ENCODE measurements around the gene ZFR2.
"Not testable (repeated sequence)": the region's sequence is repeated elsewhere in the genome, so short reads cannot be mapped to it uniquely, and the experiment has no call there.

ZFR2 gene

GRCh38 chr19:3868770-3869456 is at the start of gene ZFR2:
Gene ZFR2 (minus strand): TSS chr19:3869038. CDS start chr19:3869017, 21 bp downstream.
- DNase-seq = no peak

GRCh38 chr19:3916033-3916432 is 47.2 kb upstream of the ZFR2 start:
- no peak for DNase-seq

DNA sequence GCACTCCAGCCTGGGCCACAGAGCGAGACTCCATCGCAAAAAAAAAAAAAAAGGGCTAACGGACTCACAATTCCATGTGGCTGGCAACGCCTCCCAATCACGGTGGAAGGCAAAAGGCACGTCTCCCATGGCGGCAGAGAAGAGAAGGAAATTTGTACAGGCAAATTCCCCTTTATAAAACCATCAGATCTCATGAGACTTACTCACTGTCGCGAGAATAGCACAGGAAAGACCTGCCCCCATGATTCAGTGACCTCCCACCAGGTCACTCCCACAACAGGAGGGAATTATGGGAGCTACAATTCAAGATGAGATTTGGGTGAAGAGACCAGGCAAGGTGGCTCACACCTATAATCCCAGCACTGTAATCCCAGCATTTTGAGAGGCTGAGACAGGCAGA is 45.4 kb upstream of the ZFR2 start:
- DNase-seq = no peak

DNA sequence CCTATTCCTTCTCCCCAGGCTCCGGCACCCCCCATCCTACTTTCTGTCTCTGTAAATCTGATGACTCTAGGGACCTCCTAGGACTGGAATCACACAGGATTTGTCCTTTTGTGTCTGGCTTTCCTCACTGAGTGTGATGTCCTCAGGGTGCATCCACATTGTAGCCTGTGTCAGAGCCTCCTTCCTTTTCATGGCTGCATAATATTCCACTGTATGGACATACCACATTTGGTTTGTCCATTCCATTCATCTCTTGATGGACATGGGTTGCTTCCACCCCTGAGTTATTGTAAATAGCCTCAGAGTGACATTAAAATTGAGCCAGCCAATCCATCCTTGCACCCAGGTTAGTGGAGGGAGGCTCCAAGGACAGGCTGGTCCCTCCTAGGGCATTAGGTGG is 41.3 kb upstream of the ZFR2 start:
- no peak for DNase-seq

DNA sequence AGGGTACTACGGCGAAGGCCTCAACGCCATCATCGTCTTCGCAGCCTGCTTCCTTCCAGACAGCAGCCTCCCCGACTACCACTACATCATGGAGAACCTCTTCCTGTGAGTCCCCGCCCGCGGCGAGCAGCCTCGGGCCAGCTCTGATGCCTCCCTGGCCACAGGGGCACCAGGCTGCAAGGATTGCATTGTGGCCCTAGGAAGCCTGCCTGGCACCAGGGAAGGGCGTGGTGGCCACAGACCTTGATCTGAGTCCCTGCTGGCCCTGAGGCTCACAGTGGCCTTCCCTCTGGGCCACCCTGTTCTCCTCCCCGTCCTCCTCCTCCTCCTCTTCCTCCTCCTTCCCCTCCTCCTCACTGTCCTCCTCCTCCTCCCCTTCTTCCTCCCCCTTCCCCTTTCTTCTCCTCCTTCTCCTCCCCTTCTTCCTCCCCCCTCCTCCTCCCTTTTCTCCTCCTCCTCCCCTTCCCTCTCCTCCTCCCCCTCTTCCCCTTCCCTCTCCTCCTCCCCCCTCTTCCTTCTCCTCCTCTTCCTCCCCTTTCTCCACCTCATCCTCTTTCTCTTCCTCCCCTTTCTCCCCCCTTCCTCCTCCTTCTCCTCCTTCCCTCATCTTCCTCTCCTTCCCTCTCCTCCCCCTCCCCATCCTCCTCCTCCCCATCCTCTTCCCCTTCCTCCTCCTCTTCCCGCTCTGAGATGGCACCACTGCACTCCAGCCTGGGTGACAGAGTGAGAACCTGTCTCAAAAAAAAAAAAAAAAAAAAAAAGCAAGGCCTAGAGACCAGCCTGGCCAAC is 39.6 kb upstream of the ZFR2 start:
- DNase-seq = no peak

DNA sequence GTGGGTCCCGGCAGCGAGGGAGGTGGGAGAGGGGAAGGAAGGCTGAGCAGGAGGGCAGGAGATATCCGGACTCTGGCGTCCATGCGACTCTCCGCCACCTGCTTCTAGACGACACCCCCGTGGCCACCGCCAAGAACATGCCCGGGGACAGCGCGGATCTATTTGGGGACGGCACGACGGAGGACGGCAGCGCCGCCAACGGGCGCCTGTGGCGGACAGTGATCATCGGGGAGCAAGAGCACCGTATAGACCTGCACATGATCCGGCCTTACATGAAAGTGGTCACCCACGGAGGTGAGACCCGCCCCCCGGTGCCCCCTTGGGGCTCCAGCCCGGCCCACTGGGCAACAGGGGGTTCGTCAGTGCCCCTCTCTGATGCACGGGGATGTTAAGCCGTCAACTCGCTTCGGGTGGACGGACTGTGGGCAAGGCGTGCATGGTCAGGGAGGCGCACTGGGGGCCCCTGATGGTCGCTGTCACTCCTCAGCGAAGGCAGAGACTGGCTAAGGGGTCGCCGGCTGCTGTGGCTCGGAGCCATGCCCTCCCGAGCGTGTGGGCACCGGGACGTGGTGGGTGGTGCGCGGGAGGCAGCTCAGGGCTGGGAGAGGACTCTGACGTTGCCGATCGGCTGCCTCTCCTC is 38.9 kb upstream of the ZFR2 start:
- DNase-seq = no peak

- DNase-seq = no peak
Observed at GRCh38 chr19:3904233-3904632, 35.4 kb upstream of the ZFR2 start.

GRCh38 chr19:3902317-3902973 is 33.6 kb upstream of the ZFR2 start:
- no peak for DNase-seq

DNA sequence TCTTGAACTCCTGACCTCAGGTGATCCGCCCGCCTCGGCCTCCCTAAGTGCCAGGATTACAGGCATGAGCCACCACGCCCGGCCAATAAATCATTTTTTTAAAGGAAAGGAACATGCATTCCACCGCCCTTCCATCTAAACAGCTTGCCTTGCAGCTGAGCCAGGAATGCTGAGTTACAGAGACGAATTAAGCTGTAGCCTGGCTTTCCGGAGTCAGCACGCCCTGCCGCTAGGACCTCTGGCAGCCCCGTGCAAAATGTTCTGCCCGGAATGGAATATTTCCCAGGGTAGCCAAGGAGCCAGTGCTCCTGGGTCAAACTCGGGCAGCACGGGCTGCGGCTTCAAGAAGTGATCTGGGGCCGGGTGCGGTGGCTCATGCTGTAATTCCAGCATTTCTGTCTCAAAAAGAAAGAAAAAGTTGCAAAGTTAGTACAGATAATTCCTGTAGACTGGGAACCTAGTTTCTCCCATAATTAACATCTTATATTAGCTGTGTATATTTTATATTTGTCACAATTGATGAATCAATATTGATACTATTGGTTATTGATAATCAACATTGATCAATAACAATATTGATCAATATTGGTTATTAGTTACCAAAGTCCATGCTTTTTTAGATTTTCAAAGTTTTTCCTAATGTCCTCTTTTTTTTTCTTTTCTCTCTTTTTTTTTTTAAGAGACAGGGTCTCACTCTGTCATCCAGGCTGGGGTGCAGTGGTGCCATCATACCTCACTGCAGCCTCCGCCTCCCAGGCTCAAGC is 30.9 kb upstream of the ZFR2 start:
- no peak for DNase-seq

DNA sequence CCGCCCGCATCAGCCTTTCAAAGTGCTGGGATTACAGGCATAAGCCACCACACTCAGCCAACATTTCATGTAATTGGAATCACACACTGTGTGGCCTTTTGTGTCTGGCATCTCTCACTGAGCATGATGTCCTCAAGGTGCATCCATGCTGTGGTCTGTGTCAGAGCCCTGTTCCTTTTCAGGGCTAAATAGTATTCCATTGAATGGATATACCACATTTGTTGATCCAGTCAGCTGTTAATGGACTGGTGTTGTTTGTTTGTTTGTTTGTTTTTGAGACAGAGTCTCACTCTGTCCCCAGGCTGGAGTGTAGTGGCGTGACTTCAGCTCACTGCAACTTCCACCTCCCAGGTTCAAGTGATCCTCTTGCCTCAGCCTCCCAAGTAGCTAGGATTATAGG is 29.6 kb upstream of the ZFR2 start:
- no peak for DNase-seq

GRCh38 chr19:3897936-3898335 is 29.1 kb upstream of the ZFR2 start:
- DNase-seq = no peak

DNA sequence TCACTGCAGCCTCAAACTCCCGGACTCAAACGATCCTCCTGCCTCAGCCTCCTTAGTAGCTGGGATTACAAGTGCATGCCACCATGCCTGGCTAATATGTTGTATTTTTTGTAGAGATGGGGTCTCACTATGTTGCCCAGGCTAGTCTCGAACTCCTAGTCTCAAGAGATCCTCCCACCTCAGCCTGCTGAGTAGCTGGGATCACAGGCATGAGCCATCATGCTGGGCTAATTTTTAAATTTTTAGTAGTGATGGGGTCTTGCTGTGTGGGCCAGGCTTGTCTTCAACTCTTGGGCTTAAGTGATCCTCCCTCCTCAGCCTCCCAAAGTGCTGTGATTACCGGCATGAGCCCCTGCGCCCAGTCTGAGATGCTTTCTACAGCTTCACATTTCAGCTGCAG is 26.9 kb upstream of the ZFR2 start:
- no peak for DNase-seq

GRCh38 chr19:3894959-3895358 is 26.1 kb upstream of the ZFR2 start:
- not testable (repeated sequence) for DNase-seq

DNA sequence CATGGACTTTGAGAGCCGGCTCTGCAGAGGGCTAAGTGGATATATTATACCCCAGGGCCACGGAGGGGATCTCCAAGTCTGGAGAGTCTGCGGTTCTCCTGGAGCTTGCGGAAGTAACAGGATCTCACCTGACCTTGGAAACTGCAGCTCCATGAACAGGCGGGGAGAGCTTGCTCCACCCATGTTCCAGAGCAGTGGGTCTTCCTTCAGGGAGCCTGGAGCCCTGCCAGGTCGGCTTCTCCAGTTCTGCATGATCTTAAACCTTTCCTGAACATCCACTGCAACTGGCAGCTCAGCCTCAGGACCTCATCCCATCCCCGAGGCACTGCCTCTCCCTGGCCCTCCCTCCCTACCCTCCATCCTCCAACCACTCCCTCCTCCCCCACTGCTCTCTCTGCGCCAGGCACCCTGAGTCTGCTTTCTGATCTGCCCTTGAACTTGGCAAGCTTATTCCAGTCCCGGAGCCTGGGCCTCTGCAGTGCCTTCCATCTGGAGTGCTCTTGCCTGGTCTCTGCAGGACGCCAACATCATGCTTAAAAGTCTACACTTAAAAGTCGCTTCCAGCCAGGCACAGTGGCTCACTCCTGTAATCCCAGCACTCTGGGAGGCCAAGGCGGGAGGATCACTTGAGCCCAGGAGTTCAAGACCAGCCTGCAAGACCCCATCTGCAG is 24.8 kb upstream of the ZFR2 start:
- no peak for DNase-seq

GRCh38 chr19:3890591-3890990 is 21.8 kb upstream of the ZFR2 start:
- DNase-seq = no peak

- no peak for DNase-seq
Observed at GRCh38 chr19:3882041-3882384, 13.2 kb upstream of the ZFR2 start.

DNA sequence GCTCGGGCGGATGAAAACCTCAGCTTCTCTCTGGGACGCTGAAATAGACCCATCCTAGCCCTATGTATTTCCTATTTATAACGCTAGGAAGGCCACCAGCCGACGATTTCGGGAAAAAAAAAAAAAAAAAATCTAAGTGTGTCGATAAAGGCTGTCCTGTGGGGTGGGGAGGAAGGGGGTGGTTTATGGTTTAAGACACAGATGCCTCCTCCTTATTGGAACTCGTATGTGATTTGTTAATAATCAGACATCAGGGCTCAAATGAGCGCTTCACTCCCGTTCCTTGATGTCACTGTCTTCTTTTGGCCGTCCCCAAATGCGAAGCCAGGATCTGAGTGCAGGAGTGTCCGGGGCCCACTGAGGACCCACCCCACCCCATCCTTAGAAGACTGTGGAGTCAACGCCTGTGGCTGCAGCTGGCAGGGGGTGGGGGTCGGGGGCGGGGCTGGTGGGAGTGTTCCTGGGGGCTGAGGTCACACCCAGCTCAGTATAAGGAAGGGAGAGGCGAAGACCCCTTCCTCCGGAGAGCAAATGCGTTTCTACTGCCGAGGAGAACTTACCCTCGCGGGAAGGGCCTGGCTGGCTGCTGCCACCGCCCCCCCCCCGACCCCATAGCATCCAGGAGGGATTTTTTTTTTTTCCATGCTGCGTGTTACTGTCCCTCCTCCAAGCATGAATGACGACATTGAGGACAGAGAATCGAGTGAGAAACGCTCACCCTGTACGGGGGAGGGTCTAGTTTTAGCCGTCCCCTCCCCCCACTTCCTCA is 12.6 kb upstream of the ZFR2 start:
- no peak for DNase-seq

GRCh38 chr19:3880471-3881271 is 11.8 kb upstream of the ZFR2 start, which contains the start of gene ATCAY:
Gene ATCAY (plus strand): TSS chr19:3880685. CDS start chr19:3885768, 5,083 bp downstream.
- DNase-seq = no peak

DNA sequence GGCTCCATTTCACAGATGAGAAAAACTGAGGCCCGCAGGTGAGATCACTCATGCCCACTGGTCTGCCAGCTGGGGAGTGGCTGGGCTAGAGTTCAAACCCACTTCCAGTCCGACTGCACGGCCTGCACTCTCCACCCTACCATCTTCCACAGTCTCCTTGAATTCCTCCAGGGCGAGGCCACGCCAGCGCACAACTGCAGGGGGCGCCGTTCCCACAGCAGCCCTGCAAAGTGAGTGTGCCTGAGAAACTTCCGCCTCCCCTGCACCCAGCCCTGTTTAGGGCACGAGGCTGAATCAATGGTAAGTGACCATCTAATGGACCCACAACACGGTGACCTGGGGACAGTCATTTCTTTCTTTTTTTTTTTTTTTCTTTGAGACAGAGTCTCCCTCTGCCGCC is 10.8 kb upstream of the ZFR2 start:
- no peak for DNase-seq

DNA sequence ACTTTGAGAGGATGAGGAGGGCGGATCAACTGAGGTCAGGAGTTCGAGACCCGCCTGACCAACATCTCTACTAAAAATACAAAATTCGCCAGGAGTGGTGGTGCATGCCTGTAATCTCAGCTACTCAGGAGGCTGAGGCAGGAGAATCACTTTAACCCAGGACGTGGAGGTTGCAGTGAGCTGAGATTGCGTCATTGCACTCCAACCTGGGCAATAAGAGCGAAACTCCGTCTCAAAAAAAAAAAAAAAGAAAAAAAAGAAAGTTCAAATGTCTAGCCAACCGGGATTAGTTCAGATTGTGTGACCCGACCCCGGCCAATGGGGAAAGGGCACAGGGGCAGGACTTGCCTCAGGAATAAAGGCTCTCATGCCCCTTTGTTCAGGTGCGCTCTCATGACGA is 5.9 kb upstream of the ZFR2 start:
- DNase-seq = not testable (repeated sequence)

DNA sequence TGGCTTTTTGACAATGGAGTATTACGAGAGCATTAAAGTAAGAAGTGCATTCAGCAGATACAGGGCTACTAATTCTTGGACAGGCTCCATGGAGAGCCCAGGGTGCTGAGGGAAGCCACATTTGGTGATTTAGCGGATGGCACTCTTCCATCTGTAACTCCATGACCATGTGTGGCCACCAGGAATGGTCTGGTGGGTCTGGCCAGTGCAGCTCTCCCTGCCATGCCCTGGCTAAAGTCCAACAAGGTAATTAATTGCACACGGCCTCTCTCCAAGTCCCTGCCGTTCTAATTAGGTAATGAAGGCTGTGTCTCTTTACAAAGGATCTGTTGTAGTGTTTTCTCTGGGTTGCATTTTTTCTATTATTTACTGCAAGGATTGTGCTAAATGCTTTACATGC is 4.3 kb upstream of the ZFR2 start:
- DNase-seq = no peak

Measured in NCI-H446 treated with DMSO at 0.1 percent for 48 hours (cell line).